ENCODE results near the gene OLFM3.

OLFM3 gene

DNA sequence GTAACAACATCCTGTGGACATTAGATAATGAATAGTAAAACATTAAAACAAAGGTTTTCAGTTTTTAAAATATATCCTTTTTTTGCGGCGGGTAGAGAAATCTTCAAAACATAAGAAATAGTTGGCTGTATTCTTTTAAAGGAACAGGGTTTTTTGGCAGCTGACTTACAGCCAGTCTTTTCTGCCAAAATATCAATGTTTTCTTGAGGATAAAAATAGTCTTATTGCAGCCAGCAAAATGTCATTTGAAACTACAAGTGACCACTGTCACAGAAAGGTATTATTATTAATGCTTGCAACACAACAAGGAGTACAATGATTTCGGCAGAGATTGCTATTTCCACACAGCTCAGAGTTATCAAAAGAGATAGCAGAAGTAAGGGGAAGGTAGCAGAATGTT, 21.4 kb downstream of the OLFM3 start:
- no peak for DNase-seq (ENCODE audit: low read depth, low spot score)
- TF ChIP-seq, protein P1, sequence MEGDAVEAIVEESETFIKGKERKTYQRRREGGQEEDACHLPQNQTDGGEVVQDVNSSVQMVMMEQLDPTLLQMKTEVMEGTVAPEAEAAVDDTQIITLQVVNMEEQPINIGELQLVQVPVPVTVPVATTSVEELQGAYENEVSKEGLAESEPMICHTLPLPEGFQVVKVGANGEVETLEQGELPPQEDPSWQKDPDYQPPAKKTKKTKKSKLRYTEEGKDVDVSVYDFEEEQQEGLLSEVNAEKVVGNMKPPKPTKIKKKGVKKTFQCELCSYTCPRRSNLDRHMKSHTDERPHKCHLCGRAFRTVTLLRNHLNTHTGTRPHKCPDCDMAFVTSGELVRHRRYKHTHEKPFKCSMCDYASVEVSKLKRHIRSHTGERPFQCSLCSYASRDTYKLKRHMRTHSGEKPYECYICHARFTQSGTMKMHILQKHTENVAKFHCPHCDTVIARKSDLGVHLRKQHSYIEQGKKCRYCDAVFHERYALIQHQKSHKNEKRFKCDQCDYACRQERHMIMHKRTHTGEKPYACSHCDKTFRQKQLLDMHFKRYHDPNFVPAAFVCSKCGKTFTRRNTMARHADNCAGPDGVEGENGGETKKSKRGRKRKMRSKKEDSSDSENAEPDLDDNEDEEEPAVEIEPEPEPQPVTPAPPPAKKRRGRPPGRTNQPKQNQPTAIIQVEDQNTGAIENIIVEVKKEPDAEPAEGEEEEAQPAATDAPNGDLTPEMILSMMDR (IDR thresholded peaks at IDR 0.05; ENCODE audit: insufficient read depth, low read length, missing control alignments): no peak
- H3K4me3 ChIP-seq (ENCODE audit: low read depth, low read length): no peak overlapping the region
- CTCF ChIA-PET: no interaction called here
- POLR2A ChIA-PET: no interaction called here

DNA sequence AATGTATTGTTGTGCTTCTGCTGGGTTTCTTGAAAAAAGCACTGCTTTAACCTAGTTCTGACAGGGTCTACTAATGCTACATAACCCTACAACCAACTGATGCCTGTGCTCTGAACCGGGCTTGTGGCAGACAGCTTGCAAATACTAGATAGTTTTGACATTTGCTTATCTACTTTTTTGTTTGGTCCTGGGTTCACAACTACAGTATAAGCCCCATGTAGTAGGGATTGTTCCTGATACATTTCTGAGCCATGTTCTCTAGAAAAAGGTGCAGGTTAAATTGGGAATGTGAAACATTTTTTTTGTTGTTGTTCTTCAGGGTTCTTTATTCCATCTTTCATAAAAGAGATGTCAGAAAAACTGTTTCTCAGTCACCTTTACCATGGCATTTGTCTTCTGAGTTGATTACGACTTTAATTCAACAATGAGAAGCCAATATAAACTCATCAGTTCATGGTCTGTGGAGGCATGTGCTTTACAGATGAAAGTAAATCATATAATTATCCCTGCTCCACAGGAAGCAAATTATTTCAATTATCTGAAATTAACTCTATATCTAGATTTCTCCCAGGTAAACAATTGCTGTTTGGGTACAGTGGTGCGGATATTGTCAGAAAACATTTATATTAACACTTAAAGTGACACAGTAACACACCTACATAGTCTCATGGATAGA, 22.0 kb downstream of the OLFM3 start:
- CTCF ChIA-PET: no interaction called here
- TF ChIP-seq, protein P1 (IDR thresholded peaks at IDR 0.05; ENCODE audit: insufficient read depth, low read length, missing control alignments): no peak
- DNase-seq (ENCODE audit: low read depth, low spot score): no peak
- POLR2A ChIA-PET: no interaction called here
- H3K4me3 ChIP-seq (ENCODE audit: low read depth, low read length): no peak overlapping the region

DNA sequence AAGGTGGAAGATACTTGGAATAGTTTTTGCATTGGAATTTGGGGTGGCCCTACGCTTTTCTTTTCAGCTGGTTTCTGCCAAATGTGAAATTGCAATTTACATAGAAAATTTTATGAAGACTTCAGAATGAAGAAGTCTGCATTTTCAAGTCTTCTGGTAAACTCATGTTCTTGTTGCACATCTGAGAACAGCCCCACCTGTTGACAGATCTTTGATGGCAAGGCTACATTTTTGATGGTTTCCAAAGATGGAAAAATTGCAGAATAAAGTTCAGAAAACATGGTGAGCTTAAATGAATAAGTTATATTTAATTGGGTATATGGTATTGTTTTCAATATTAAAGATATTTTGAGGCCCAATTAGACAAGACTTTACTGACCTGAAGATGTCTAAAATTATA, 25.4 kb downstream of the OLFM3 start:
- POLR2A ChIA-PET: no interaction called here

DNA sequence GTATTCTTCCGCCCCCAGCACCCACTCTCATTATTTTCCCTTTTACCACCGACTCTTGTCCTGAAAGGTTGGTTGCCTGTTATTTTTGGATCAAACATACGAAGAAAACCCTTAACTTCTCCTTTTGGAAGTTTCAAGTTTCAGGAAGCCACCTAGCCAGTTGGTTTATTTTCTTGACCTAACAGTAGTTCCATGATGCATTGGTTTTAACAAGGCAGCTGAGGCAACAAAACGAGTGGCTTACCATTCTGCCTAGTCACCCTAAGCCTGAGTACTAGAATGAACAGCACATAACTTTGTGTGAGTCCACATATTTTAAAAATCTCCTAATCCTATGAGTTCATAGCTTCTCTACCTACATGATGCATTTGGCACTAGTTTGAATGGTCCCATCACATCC, 28.9 kb downstream of the OLFM3 start:
- ChIA-PET POLR2A (no interaction called here), CTCF (no interaction called here)
- DNase-seq (ENCODE audit: low read depth, low spot score): no peak
- TF ChIP-seq, protein P1 (IDR thresholded peaks at IDR 0.05; ENCODE audit: insufficient read depth, low read length, missing control alignments): no peak
- no peak overlapping the region for H3K4me3 ChIP-seq (ENCODE audit: low read depth, low read length)

More for the DNA sequence above, 25.4 kb downstream of the OLFM3 start:
- CTCF ChIA-PET: no interaction called here
- DNase-seq (ENCODE audit: low read depth, low spot score): no peak
- TF ChIP-seq, protein P1 (IDR thresholded peaks at IDR 0.05; ENCODE audit: insufficient read depth, low read length, missing control alignments): no peak
- no peak overlapping the region for H3K4me3 ChIP-seq (ENCODE audit: low read depth, low read length)

DNA sequence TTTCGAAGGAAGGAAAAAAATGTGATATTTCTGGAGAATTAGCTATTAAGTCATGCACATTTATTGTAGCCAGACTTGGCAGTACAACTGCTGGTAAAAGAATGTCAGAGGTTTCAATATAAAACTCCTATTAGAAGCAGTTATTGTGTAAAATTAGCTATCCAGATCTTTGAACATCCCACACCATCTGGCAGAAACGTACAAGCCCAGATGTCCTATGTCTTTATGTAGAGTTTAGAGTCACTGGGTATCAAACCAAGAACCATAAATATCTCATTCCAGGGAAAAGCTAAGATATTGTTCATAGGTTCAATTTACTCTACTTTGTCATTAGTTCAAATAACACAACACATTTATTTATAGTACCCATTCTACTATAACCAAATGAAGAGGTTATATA, 31.4 kb downstream of the OLFM3 start:
- no peak overlapping the region for H3K4me3 ChIP-seq (ENCODE audit: low read depth, low read length)
- ChIA-PET POLR2A (no interaction called here), CTCF (no interaction called here)
- DNase-seq (ENCODE audit: low read depth, low spot score): no peak
- TF ChIP-seq, protein P1 (IDR thresholded peaks at IDR 0.05; ENCODE audit: insufficient read depth, low read length, missing control alignments): no peak

DNA sequence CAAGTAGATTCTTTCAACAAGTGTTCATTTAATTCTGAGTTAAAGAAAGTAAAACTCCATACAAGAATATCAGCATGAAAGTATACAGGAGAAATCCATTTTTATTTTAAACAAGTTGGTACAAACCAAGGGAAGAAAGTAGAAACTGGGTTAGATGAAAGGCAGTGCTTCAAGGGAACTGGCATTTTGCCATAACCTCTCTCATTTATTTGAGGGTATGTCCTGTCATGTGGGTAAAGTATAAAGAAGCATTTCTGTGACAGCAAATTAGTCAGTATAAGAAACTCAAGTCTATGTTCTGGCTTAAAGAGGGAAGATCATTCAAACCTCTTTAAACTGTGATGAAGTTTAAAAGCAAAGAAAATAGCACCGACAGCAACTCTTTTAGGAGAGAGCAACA, 32.0 kb downstream of the OLFM3 start:
- no peak overlapping the region for H3K4me3 ChIP-seq (ENCODE audit: low read depth, low read length)
- POLR2A ChIA-PET: no interaction called here
- CTCF ChIA-PET: no interaction called here
- TF ChIP-seq, protein P1 (IDR thresholded peaks at IDR 0.05; ENCODE audit: insufficient read depth, low read length, missing control alignments): no peak
- DNase-seq (ENCODE audit: low read depth, low spot score): no peak

All from AG04449 (cell line).